Measurements from ENCODE around the gene TNFRSF1B. TPM values are rescaled to one million over a fixed set of nuclear protein-coding genes. Genes with fewer than 3 reads are reported as not detected.

TNFRSF1B gene
- total RNA-seq, 1 experiment from 2014 or later, result 0.61 TPM

DNA sequence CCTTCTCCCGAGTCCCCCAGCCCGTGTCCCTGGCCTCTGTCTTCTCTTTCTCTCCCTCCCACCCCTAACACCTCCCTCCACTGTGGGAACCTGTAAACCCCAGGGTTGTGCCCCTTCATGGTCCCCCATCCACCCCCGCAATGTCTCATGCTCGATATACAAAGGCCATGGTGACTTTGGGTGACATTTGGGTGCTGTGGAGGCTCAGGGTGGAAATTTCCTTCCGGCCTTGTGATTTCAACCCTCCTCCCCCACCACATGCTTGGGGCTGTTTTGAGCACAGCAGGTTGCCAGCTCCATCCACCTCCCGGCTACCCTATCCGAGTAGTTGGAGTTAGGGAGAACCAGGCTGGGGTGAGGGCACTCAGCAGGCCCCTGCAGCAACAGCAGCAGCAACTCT lies 37.3 kb downstream of the TNFRSF1B start:
- Histone ChIP-seq H3K9me3 (ENCODE audit: control insufficient read depth in 1 of 2, insufficient read depth in 1 of 2, low read depth in 1 of 2, low read length in 2 of 2) (no peaks in the 10 kb centered on the region), H3K9me2 (ENCODE audit: insufficient read depth) (no peaks in the 10 kb centered on the region), H4K20me1 (ENCODE audit: insufficient read depth) (no peaks in the 10 kb centered on the region), H3K36me3 (ENCODE audit: control insufficient read depth in 1 of 2, insufficient read depth in 2 of 2, low read length in 2 of 2) (no peaks in the 10 kb centered on the region), H3K27ac (ENCODE audit: low read depth, low read length) (no peak overlapping the region), H3K9ac (ENCODE audit: low read length) (no peak overlapping the region), H3K4me1 (ENCODE audit: control insufficient read depth in 1 of 2, insufficient read depth in 2 of 2, low read length in 2 of 2) (peaks cover 6 to 9% of the 10 kb centered on the region in 2 experiments; a peak in 3 of 4 replicates), H3K4me2 (ENCODE audit: low read length) (no peak overlapping the region), H2AFZ (ENCODE audit: low read depth, low read length, poor library complexity, severe bottlenecking) (no peak overlapping the region), H3K27me3 (ENCODE audit: insufficient read depth, low read length) (no peaks in the 10 kb centered on the region), H3K4me3 (replicated peaks in 1 of 2; ENCODE audit: low read depth in 1 of 2, low read length in 2 of 2) (no peak overlapping the region), H3K79me2 (ENCODE audit: insufficient read depth, low read length) (no peaks in the 10 kb centered on the region)
- TF ChIP-seq, protein P1, sequence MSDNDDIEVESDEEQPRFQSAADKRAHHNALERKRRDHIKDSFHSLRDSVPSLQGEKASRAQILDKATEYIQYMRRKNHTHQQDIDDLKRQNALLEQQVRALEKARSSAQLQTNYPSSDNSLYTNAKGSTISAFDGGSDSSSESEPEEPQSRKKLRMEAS (IDR thresholded peaks at IDR 0.05), result no peak
- TF ChIP-seq SIN3A (IDR thresholded peaks at IDR 0.05; ENCODE audit: low read depth), result no peak
- TF ChIP-seq CBX3 (IDR thresholded peaks at IDR 0.05; ENCODE audit: low read depth), result no peak
- TF ChIP-seq, protein P2, sequence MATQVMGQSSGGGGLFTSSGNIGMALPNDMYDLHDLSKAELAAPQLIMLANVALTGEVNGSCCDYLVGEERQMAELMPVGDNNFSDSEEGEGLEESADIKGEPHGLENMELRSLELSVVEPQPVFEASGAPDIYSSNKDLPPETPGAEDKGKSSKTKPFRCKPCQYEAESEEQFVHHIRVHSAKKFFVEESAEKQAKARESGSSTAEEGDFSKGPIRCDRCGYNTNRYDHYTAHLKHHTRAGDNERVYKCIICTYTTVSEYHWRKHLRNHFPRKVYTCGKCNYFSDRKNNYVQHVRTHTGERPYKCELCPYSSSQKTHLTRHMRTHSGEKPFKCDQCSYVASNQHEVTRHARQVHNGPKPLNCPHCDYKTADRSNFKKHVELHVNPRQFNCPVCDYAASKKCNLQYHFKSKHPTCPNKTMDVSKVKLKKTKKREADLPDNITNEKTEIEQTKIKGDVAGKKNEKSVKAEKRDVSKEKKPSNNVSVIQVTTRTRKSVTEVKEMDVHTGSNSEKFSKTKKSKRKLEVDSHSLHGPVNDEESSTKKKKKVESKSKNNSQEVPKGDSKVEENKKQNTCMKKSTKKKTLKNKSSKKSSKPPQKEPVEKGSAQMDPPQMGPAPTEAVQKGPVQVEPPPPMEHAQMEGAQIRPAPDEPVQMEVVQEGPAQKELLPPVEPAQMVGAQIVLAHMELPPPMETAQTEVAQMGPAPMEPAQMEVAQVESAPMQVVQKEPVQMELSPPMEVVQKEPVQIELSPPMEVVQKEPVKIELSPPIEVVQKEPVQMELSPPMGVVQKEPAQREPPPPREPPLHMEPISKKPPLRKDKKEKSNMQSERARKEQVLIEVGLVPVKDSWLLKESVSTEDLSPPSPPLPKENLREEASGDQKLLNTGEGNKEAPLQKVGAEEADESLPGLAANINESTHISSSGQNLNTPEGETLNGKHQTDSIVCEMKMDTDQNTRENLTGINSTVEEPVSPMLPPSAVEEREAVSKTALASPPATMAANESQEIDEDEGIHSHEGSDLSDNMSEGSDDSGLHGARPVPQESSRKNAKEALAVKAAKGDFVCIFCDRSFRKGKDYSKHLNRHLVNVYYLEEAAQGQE (IDR thresholded peaks at IDR 0.05; ENCODE audit: low read depth), result no peak
- no peak for TF ChIP-seq JUND (IDR thresholded peaks at IDR 0.05)
- TF ChIP-seq ZNF274 (IDR thresholded peaks at IDR 0.05; ENCODE audit: low read depth, low read length), result no peak
- no peak for TF ChIP-seq RAD21 (IDR thresholded peaks at IDR 0.05; ENCODE audit: low read depth)
- no peak for TF ChIP-seq SRF (IDR thresholded peaks at IDR 0.05; ENCODE audit: low read depth)
- TF ChIP-seq, protein P3, sequence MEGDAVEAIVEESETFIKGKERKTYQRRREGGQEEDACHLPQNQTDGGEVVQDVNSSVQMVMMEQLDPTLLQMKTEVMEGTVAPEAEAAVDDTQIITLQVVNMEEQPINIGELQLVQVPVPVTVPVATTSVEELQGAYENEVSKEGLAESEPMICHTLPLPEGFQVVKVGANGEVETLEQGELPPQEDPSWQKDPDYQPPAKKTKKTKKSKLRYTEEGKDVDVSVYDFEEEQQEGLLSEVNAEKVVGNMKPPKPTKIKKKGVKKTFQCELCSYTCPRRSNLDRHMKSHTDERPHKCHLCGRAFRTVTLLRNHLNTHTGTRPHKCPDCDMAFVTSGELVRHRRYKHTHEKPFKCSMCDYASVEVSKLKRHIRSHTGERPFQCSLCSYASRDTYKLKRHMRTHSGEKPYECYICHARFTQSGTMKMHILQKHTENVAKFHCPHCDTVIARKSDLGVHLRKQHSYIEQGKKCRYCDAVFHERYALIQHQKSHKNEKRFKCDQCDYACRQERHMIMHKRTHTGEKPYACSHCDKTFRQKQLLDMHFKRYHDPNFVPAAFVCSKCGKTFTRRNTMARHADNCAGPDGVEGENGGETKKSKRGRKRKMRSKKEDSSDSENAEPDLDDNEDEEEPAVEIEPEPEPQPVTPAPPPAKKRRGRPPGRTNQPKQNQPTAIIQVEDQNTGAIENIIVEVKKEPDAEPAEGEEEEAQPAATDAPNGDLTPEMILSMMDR (IDR thresholded peaks at IDR 0.05 in 2 of 3, conservative IDR thresholded peaks at IDR 0.05 in 1 of 3; ENCODE audit: borderline replicate concordance in 1 of 3, insufficient read depth in 1 of 3, low read depth in 2 of 3, low read length in 2 of 3), result no peak
- no peak for TF ChIP-seq EGR1 (IDR thresholded peaks at IDR 0.05; ENCODE audit: low read depth)
- TF ChIP-seq POLR2AphosphoS5 (IDR thresholded peaks at IDR 0.05; ENCODE audit: low read depth, low read length), result no peak
- no peak for TF ChIP-seq ZFX (IDR thresholded peaks at IDR 0.05)
- ChIA-PET POLR2A (no interaction called here), RAD21 (ENCODE audit: low non-redundant PET in 1 of 2, low total read pairs in 2 of 2, uncharacterized antibody in 2 of 2, unreplicated experiment in 2 of 2) (interaction anchor here in 1 of 2 experiments (1.1 kb wide), 1 partner anchor 79 kb away, joined by 4 read pairs; no protein-coding TSS in a partner anchor), CTCF (interaction anchor here (6.0 kb wide), 1 partner anchor 79 kb away, joined by 45 read pairs; no protein-coding TSS in a partner anchor)
- BruUV-seq (replicated peaks), result no TSS peak
- ATAC-seq (no peak), DNase-seq (ENCODE audit: low read depth, low spot score) (no peak)
- intact Hi-C loops (cut with micrococcal nuclease), result loop anchor here (10.0 kb wide), 1 partner anchor 369 kb away; no protein-coding TSS in a partner anchor
